Right ventricle myocardium inferior (tissue), 1 donor: ENCODE measurements around the gene TNNC2. TPM values are rescaled to one million over a fixed set of nuclear protein-coding genes. Genes with fewer than 3 reads are reported as not detected.

Experiments
- total RNA-seq: library from RNA; stranded (reverse); fragmentation: NEBNext Ultra II Directional; extraction: Animal tissue kit (Norgen Biotek cat#: 25700); gene quantifications from one replicate; pipeline ENCODE4 v1.2.1, GENCODE V29; 2021
- donor health status: DM: no; HTN: yes; CAD: no; lungs with severe emphysema.

Gene TNNC2
- total RNA-seq, 1 donor from 2014 or later = not detected

Other genes starting within 250 kb of the TNNC2 start
- not detected for gene WFDC8, start 248.0 kb downstream of the TNNC2 start, total RNA-seq
- not detected for gene WFDC10A, start 197.6 kb downstream of the TNNC2 start, total RNA-seq
- gene WFDC9, start 196.0 kb downstream of the TNNC2 start, total RNA-seq = not detected
- not detected for gene WFDC11, start 157.1 kb downstream of the TNNC2 start, total RNA-seq
- not detected for gene WFDC13, start 125.3 kb downstream of the TNNC2 start, total RNA-seq
- not detected for gene WFDC10B, start 122.3 kb downstream of the TNNC2 start, total RNA-seq
- gene SPINT4, start 105.0 kb downstream of the TNNC2 start, total RNA-seq = not detected
- 1.1 TPM for gene WFDC3, start 35.4 kb downstream of the TNNC2 start, total RNA-seq
- 12.4 TPM for gene DNTTIP1, start 35.4 kb downstream of the TNNC2 start, total RNA-seq
- 1.7 TPM for gene UBE2C, start 14.7 kb downstream of the TNNC2 start, total RNA-seq
- 22.5 TPM for gene SNX21, start 6.5 kb upstream of the TNNC2 start, total RNA-seq
- 29.4 TPM for gene ACOT8, start 30.1 kb upstream of the TNNC2 start, total RNA-seq
- gene ZSWIM3, start 30.3 kb upstream of the TNNC2 start, total RNA-seq = 2.1 TPM
- gene ZSWIM1, start 53.9 kb upstream of the TNNC2 start, total RNA-seq = 11.4 TPM
- gene SPATA25, start 60.3 kb upstream of the TNNC2 start, total RNA-seq = 2.0 TPM
- 5.0 TPM for gene NEURL2, start 63.9 kb upstream of the TNNC2 start, total RNA-seq
- gene CTSA, start 64.0 kb upstream of the TNNC2 start, total RNA-seq = 113 TPM
- 156 TPM for gene PLTP, start 84.8 kb upstream of the TNNC2 start, total RNA-seq
- 22.5 TPM for gene PCIF1, start 107.4 kb upstream of the TNNC2 start, total RNA-seq
- 9.7 TPM for gene ZNF335, start 144.9 kb upstream of the TNNC2 start, total RNA-seq
- 1.1 TPM for gene MMP9, start 181.6 kb upstream of the TNNC2 start, total RNA-seq
- not detected for gene SLC12A5, start 201.9 kb upstream of the TNNC2 start, total RNA-seq